RWPE2 (cell line): ENCODE results near the gene FDX1.

Source experiments
- ATAC-seq: fragments of 200-7000 bp; cut with Tn5 transposase; 3 replicates; pipeline ENCODE4 v1.9.1; 2021; ENCODE audit warnings: low read depth
- DNase-seq: peaks from one replicate; pipeline ENCODE4 v3.0.0-alpha.2; 2020; ENCODE audit warnings: low spot score
- H3K27ac ChIP-seq: fragments of 450-650 bp; 2 replicates; pipeline ENCODE4 v1.5.1; 2017; ENCODE audit warnings: mild to moderate bottlenecking; ENCODE audit not compliant: poor library complexity, severe bottlenecking
- H3K27me3 ChIP-seq: fragments of 250-450 bp; sonication (Bioruptor Pico); 2 replicates; pipeline ENCODE4 v1.5.1; 2021; ENCODE audit warnings: mild to moderate bottlenecking, moderate library complexity; ENCODE audit not compliant: insufficient read depth, poor library complexity, severe bottlenecking
- H3K36me3 ChIP-seq: fragments of 250-450 bp; sonication (Bioruptor Pico); 2 replicates; pipeline ENCODE4 v1.5.1; 2020; ENCODE audit warnings: low read depth, mild to moderate bottlenecking, moderate library complexity
- H3K4me1 ChIP-seq: fragments of 250-450 bp; sonication (Bioruptor Pico); 2 replicates; pipeline ENCODE4 v1.5.1; 2021; ENCODE audit warnings: mild to moderate bottlenecking, moderate library complexity; ENCODE audit not compliant: insufficient read depth, poor library complexity, severe bottlenecking
- H3K4me3 ChIP-seq: fragments of 250-450 bp; sonication (Bioruptor Pico); 2 replicates; pipeline ENCODE4 v1.5.1; 2021; ENCODE audit warnings: mild to moderate bottlenecking, moderate library complexity; ENCODE audit not compliant: severe bottlenecking
- H3K9me3 ChIP-seq: fragments of 250-450 bp; sonication (Bioruptor Pico); 2 replicates; pipeline ENCODE4 v1.5.1; 2021; ENCODE audit warnings: mild to moderate bottlenecking, moderate library complexity; ENCODE audit not compliant: severe bottlenecking
- CTCF ChIP-seq: fragments of 450-650 bp; IDR thresholded peaks from one replicate; pipeline ENCODE4 v1.5.1; 2017; ENCODE audit warnings: mild to moderate bottlenecking, moderate library complexity; ENCODE audit not compliant: poor library complexity, severe bottlenecking

FDX1 gene

GRCh38 chr11:110508786-110509185 lies 79.0 kb downstream of the FDX1 start:
- H3K4me1 ChIP-seq = no peaks in the 10 kb centered on the region
- DNase-seq = no peak
- no peaks in the 10 kb centered on the region for H3K36me3 ChIP-seq
- no peak for ATAC-seq
- no peaks in the 10 kb centered on the region for H3K9me3 ChIP-seq
- peaks cover 3% of the 10 kb centered on the region for H3K27me3 ChIP-seq
- H3K4me3 ChIP-seq = no peak overlapping the region
- no peak for TF ChIP-seq CTCF
- no peak overlapping the region for H3K27ac ChIP-seq

GRCh38 chr11:110509472-110509871 lies 79.7 kb downstream of the FDX1 start:
- H3K36me3 ChIP-seq = no peaks in the 10 kb centered on the region
- no peaks in the 10 kb centered on the region for H3K4me1 ChIP-seq
- no peaks in the 10 kb centered on the region for H3K27me3 ChIP-seq
- no peak overlapping the region for H3K4me3 ChIP-seq
- H3K27ac ChIP-seq = no peak overlapping the region
- DNase-seq (no peak), ATAC-seq (no peak)
- H3K9me3 ChIP-seq = no peaks in the 10 kb centered on the region
- TF ChIP-seq CTCF = no peak

GRCh38 chr11:110512026-110512425 lies 82.3 kb downstream of the FDX1 start:
- Histone ChIP-seq H3K9me3 (no peaks in the 10 kb centered on the region), H3K27me3 (no peaks in the 10 kb centered on the region), H3K4me3 (no peak overlapping the region), H3K36me3 (no peaks in the 10 kb centered on the region), H3K27ac (no peak overlapping the region), H3K4me1 (no peaks in the 10 kb centered on the region)
- ATAC-seq (no peak), DNase-seq (no peak)
- TF ChIP-seq CTCF = no peak

- TF ChIP-seq CTCF = no peak
Measured at GRCh38 chr11:110513259-110513801, 83.6 kb downstream of the FDX1 start.

GRCh38 chr11:110513846-110514437 lies 84.2 kb downstream of the FDX1 start:
- no peak for DNase-seq
- Histone ChIP-seq H3K36me3 (no peaks in the 10 kb centered on the region), H3K9me3 (no peaks in the 10 kb centered on the region), H3K27ac (no peak overlapping the region), H3K4me3 (no peak overlapping the region), H3K4me1 (no peaks in the 10 kb centered on the region), H3K27me3 (no peaks in the 10 kb centered on the region)
- no peak for ATAC-seq
- no peak for TF ChIP-seq CTCF

More at GRCh38 chr11:110513259-110513801, 83.6 kb downstream of the FDX1 start:
- no peak overlapping the region for H3K4me3 ChIP-seq
- no peak overlapping the region for H3K27ac ChIP-seq
- ATAC-seq (no peak), DNase-seq (no peak)
- no peaks in the 10 kb centered on the region for H3K36me3 ChIP-seq
- no peaks in the 10 kb centered on the region for H3K4me1 ChIP-seq
- no peaks in the 10 kb centered on the region for H3K9me3 ChIP-seq
- no peaks in the 10 kb centered on the region for H3K27me3 ChIP-seq
